ENCODE data around the gene SEZ6L2. TPM values are rescaled to one million over a fixed set of nuclear protein-coding genes. Genes with fewer than 3 reads are reported as not detected.
A peak's percentile ranks its signal among the peaks of the same experiment; 100 is the strongest.

Gene SEZ6L2
- total and polyA plus RNA-seq, 9 of the 15 experiments (the other 6 are each of a cell fraction or from before 2014, with no cell fraction given) = 0.10 to 2.1 (median 0.72) TPM

DNA sequence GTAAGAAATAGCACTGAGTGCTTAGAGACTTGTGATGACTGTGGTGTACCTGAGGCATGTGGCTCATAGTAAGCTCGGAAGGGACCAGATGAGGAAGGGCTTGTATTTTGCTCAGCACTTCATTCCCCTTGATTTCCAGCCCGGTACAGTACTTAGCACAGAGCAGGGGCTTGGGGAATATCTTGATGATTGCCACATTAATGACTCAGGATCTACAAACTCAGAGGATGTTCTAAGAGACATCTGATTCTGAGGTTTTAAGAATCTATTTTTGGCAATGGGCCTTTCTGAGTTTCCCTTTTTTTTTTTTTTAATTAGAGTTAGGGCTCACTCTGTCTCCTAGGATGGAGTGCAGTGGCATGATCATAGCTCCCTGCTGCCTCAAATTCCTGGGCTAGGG lies 10.0 kb upstream of the SEZ6L2 start:
- no peaks in the 10 kb centered on the region for H3K79me2 ChIP-seq (ENCODE audit: control insufficient read depth, insufficient read depth, low read length)
- TF ChIP-seq HDAC8 (tag; IDR thresholded peaks at IDR 0.05) = no peak
- TF ChIP-seq MEF2D (tag; conservative IDR thresholded peaks at IDR 0.05; ENCODE audit: low read depth) = peak; percentile 48; the same call in 1 of the 2 replicates
- TF ChIP-seq ZNF224 (CRISPR knock-in tag; IDR thresholded peaks at IDR 0.05) = no peak
- TF ChIP-seq RFX7 (CRISPR knock-in tag; IDR thresholded peaks at IDR 0.05) = no peak
- no peak for TF ChIP-seq SOX6 (IDR thresholded peaks at IDR 0.05)
- peak; percentile 24; the same call in 1 of the 2 replicates for TF ChIP-seq MEF2A (IDR thresholded peaks at IDR 0.05; ENCODE audit: control insufficient read depth, low read depth, low read length)
- TF ChIP-seq, protein P1, sequence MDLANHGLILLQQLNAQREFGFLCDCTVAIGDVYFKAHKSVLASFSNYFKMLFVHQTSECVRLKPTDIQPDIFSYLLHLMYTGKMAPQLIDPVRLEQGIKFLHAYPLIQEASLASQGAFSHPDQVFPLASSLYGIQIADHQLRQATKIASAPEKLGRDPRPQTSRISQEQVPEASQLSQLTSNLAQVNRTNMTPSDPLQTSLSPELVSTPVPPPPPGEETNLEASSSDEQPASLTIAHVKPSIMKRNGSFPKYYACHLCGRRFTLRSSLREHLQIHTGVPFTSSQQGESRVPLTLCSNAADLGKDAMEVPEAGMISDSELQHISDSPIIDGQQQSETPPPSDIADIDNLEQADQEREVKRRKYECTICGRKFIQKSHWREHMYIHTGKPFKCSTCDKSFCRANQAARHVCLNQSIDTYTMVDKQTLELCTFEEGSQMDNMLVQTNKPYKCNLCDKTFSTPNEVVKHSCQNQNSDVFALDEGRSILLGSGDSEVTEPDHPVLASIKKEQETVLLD (IDR thresholded peaks at IDR 0.05) = no peak
- H3K9me1 ChIP-seq (ENCODE audit: control insufficient read depth, insufficient read depth, low read length) = no peaks in the 10 kb centered on the region
- ChIA-PET POLR2A (interaction anchor here (0.6 to 1.2 kb wide), 3 partner anchors 17 to 155 kb away, joined by 3 to 4 read pairs (median 3); partner anchors contain the start of genes C16orf92 and KCTD13), CTCF (ENCODE audit: low intra/inter-chr PET ratio) (no interaction called here)
- H3K27me3 ChIP-seq (ENCODE audit: control insufficient read depth in 2 of 2, insufficient read depth in 2 of 2, low read length in 2 of 2) = no peaks in the 10 kb centered on the region
- whole genome bisulfite sequencing (ENCODE audit: insufficient coverage, low coverage, missing lambda C conversion rate) = 41% methylated on average over 2 of the region's 2 CpGs
- no TSS peak for BruUV-seq (replicated peaks)
- H4K20me1 ChIP-seq (replicated peaks; ENCODE audit: control insufficient read depth, insufficient read depth, low read length) = no peaks in the 10 kb centered on the region
- H3K4me2 ChIP-seq (ENCODE audit: insufficient read depth, low read length) = no peak overlapping the region
- no peak overlapping the region for H3K4me3 ChIP-seq
- no peaks in the 10 kb centered on the region for H3K9me3 ChIP-seq (replicated peaks; ENCODE audit: control insufficient read depth, insufficient read depth, low read depth, low read length)
- DNase-seq (ENCODE audit: extremely low read depth in 1 of 4, low spot score in 3 of 4) (no peak), FAIRE-seq (no peak), ATAC-seq (no peak)
- in situ Hi-C loops (cut with MboI) = no loop called here
- H3K4me1 ChIP-seq (replicated peaks in 1 of 2; ENCODE audit: control insufficient read depth in 2 of 2, insufficient read depth in 2 of 2, low read length in 2 of 2) = peaks cover 0 to 19% of the 10 kb centered on the region in 2 experiments; a peak in 2 of 5 replicates
- intact Hi-C loops (cut with micrococcal nuclease) = no loop called here
- H3K27ac ChIP-seq (ENCODE audit: extremely low read depth, low read depth, low read length) = no peak overlapping the region
- H2AFZ ChIP-seq (ENCODE audit: low read depth, low read length) = no peak overlapping the region
- 0 out of 3 replicates have a peak, but pooled peaks cover 5% of the 10 kb centered on the region for H3K36me3 ChIP-seq (ENCODE audit: control insufficient read depth, insufficient read depth, low read length)
- H3K9ac ChIP-seq (ENCODE audit: insufficient read depth in 1 of 2, low read depth in 2 of 2, low read length in 2 of 2) = no peak overlapping the region

Data from K562 (cell line).